Testis (tissue), 3 donors: ENCODE results near the gene MAP3K4. TPM values are rescaled to one million over a fixed set of nuclear protein-coding genes. Genes with fewer than 3 reads are reported as not detected.

ENCODE experiments used
- DNase-seq: peaks from one replicate; pipeline ENCODE4 v3.0.0-alpha.2; 2019
- H3K27ac ChIP-seq, 2 donors: fragments of 200-600 bp; sonication (generic); one replicate each; pipeline ENCODE4 v1.5.1; 2019
- H3K27me3 ChIP-seq: fragments of 200-600 bp; sonication (generic); one replicate; pipeline ENCODE4 v1.5.1; 2019
- H3K36me3 ChIP-seq: fragments of 200-600 bp; sonication (generic); one replicate; pipeline ENCODE4 v1.5.1; 2017; ENCODE audit warnings: low read depth; ENCODE audit errors: missing control alignments
- H3K4me1 ChIP-seq: fragments of 200-600 bp; sonication (generic); one replicate; pipeline ENCODE4 v1.5.1; 2019
- H3K4me3 ChIP-seq, 2 donors: fragments of 200-600 bp; sonication (generic); one replicate each; pipeline ENCODE4 v1.5.1; 2017 to 2019
- H3K9me3 ChIP-seq: fragments of 200-600 bp; sonication (generic); one replicate; pipeline ENCODE4 v1.5.1; 2017
- POLR2A ChIP-seq: fragments of 450-650 bp; IDR thresholded peaks from one replicate; pipeline ENCODE4 v1.6.1; 2017; ENCODE audit warnings: antibody characterized with exemption, mild to moderate bottlenecking, moderate library complexity
- WGBS, 2 donors: methylation state at CpG; one replicate each; pipeline ENCODE4 v1.1.5; 2018; 5-methylcytosine and 5-hydroxymethylcytosine counted together
- intact Hi-C: fragments of 100-400 bp; cut with DNase I; formaldehyde crosslinking; loops from one replicate; pipeline ENCODE4 v1.15.1; 2023; ENCODE audit warnings: low total_unique reads
- polyA plus RNA-seq: library from polyadenylated mRNA; stranded (reverse); fragments of 350-450 nt; fragmentation: Illumina TruSeq; extraction: RNeasy Lipid Tissue Mini Kit (QIAGEN cat#74804); gene quantifications from one replicate; pipeline ENCODE4 v1.2.3, GENCODE V29; 2014; ENCODE audit warnings: low read depth, low replicate concordance; ENCODE audit not compliant: insufficient read depth
- total RNA-seq, 2 donors: library from RNA; depleted of rRNA; stranded (reverse); fragments of >200 nt; gene quantifications; one replicate each; pipeline ENCODE4 v1.2.3, GENCODE V29; 2016
- TF ChIP-seq, protein P1 (sequence below), 3 experiments: fragments of 450-650 bp in 2 of 3; fragments of 200-600 bp in 1 of 3; sonication (generic) in 1 of 3; IDR thresholded peaks; one replicate each; pipeline ENCODE4 v1.5.1; 2016 to 2019; ENCODE audit warnings: antibody characterized with exemption in 3 of 3, mild to moderate bottlenecking in 2 of 3, moderate library complexity in 1 of 3

Gene MAP3K4
- total and polyA plus RNA-seq, 3 donors from 2014 or later: 45.0 to 77.7 (median 65.4) TPM

DNA sequence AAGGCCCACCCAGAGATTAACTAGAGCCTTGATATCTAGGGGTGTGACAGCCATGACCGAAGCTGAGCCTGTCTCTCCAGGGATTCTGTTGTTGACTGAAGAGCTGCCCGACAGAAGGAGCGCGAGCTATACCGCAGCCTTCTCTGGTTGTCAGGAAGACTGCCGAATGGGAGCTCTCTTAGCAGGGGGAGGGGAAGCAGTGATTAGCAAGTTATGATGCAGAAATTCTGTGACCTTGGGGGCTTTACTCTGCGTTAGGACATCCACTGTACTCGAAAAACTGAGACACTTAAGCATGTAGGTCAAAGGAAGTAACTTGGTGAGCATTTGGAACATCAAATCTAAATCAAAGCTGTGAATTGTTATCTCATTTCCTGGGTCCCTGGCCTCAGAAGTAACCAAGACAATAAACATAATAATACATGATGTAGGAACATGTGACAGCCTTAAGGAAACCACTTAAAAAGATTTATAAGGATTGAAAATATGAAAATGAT lies 84.7 kb downstream of the MAP3K4 start:
- no peak for TF ChIP-seq POLR2A
- TF ChIP-seq, protein P1, sequence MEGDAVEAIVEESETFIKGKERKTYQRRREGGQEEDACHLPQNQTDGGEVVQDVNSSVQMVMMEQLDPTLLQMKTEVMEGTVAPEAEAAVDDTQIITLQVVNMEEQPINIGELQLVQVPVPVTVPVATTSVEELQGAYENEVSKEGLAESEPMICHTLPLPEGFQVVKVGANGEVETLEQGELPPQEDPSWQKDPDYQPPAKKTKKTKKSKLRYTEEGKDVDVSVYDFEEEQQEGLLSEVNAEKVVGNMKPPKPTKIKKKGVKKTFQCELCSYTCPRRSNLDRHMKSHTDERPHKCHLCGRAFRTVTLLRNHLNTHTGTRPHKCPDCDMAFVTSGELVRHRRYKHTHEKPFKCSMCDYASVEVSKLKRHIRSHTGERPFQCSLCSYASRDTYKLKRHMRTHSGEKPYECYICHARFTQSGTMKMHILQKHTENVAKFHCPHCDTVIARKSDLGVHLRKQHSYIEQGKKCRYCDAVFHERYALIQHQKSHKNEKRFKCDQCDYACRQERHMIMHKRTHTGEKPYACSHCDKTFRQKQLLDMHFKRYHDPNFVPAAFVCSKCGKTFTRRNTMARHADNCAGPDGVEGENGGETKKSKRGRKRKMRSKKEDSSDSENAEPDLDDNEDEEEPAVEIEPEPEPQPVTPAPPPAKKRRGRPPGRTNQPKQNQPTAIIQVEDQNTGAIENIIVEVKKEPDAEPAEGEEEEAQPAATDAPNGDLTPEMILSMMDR (IDR thresholded peaks at IDR 0.05): no peak
- H3K4me3 ChIP-seq: no peak overlapping the region
- H3K27me3 ChIP-seq: no peaks in the 10 kb centered on the region
- no peaks in the 10 kb centered on the region for H3K4me1 ChIP-seq
- DNase-seq: no peak
- H3K27ac ChIP-seq: no peak overlapping the region
- no peaks in the 10 kb centered on the region for H3K36me3 ChIP-seq
- no peaks in the 10 kb centered on the region for H3K9me3 ChIP-seq
- WGBS, 2 donors: 68 to 70% methylated on average over 8 of the region's 8 CpGs
- intact Hi-C loops: no loop called here

DNA sequence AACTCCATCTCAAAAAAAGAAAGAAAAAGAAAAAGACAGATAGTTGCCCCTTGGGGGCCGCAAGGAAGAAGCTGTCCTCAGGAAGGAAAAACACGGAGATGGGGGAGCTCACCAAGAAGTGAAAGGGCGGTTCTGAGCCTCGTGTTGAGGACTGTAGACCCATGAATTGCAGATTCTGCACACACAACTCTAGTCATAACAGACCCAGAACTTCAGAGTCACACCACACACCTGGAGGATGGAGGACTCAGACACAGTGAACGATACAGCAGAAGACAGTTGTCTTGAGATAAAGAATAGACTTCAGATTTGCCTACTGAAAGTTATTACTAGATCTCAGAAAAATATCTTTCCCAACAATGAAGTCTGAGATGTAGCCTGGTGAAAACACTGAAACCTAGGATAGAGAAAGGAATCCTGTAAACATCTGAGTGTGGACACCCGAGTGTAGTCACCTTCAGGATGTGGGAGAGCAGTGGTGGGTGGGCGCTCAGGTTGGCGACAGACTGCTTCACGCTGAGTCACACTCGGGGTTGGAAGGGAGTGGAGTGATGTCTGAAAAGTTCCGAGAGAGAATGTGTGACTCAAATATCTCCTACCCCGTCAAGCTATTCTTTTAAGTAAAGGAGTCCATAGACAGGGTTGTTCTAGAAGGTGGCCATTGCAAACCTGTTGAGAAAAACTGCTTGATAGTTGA lies 88.1 kb downstream of the MAP3K4 start:
- Histone ChIP-seq H3K27me3 (no peaks in the 10 kb centered on the region), H3K4me1 (no peaks in the 10 kb centered on the region), H3K9me3 (no peaks in the 10 kb centered on the region), H3K4me3 (no peak overlapping the region), H3K36me3 (no peaks in the 10 kb centered on the region), H3K27ac (no peak overlapping the region)
- DNase-seq: no peak
- 91% methylated on average over 12 of the region's 12 CpGs for WGBS, 2 donors
- TF ChIP-seq POLR2A: no peak
- TF ChIP-seq, protein P1 (IDR thresholded peaks at IDR 0.05): no peak
- intact Hi-C loops: no loop called here

DNA sequence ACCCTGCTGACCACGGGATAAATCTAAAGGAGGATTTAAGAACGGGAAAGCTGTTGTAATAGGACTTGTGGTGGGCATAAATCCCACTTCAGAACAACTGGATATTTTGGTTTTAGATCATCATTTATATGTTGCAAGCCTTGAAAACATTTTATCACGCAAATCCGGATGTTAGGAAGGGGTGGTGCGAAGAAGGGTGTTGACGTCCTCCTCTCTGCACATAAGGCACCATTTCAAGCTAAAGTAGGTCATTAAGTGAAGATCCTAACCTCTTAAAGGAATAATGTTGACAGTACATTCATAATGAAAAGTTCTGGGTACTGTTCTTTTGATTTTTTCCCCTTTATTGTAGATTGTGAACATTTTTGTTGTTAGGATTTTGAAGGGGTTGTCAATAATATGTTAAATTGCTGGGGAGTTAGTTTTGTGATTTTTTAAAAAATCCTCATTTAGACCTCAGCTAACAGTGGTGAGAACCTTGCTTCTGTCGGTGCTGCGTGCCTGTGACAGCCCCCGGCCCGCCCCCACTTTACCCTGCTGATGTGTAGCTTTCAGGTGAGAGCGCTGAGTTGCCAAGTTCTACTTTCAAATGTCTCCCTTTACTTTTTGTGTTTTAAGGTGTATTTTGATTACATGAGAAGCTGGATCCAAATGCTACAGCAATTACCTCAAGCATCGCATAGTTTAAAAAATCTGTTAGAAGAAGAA lies 88.8 kb downstream of the MAP3K4 start:
- no peaks in the 10 kb centered on the region for H3K36me3 ChIP-seq
- no peaks in the 10 kb centered on the region for H3K9me3 ChIP-seq
- H3K27ac ChIP-seq: no peak overlapping the region
- no peaks in the 10 kb centered on the region for H3K4me1 ChIP-seq
- no peaks in the 10 kb centered on the region for H3K27me3 ChIP-seq
- no peak for DNase-seq
- no peak overlapping the region for H3K4me3 ChIP-seq
- intact Hi-C loops: no loop called here
- TF ChIP-seq POLR2A: no peak
- TF ChIP-seq, protein P1 (IDR thresholded peaks at IDR 0.05): no peak
- 91 to 95% methylated on average over 12 of the region's 12 CpGs for WGBS, 2 donors

DNA sequence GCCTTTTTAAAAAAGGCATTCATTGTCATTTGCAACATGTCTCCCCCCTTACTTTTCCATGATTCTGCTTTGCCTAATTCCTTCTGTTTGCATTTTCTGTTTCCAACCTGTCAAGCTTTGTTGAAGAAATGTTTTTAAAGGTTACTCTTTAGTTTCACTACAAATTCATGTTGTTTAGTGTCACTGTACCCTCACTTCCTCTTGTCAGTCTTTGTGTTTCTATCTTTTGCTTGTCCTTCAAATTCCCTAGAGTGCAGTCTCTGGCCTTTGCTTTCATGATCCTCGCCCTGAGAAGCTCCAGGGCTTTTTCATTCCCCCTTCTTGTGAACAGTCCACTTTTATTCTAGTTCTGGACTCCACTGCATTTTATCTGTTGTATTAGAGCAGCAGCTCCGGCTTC lies 90.6 kb downstream of the MAP3K4 start:
- 53 to 85% methylated on average over 2 of the region's 2 CpGs for WGBS, 2 donors
- Histone ChIP-seq H3K27me3 (no peaks in the 10 kb centered on the region), H3K36me3 (no peaks in the 10 kb centered on the region), H3K27ac (no peak overlapping the region), H3K4me3 (no peak overlapping the region), H3K9me3 (no peaks in the 10 kb centered on the region), H3K4me1 (no peaks in the 10 kb centered on the region)
- no peak for DNase-seq
- intact Hi-C loops: no loop called here
- TF ChIP-seq POLR2A: no peak
- TF ChIP-seq, protein P1 (IDR thresholded peaks at IDR 0.05): no peak
